K562 (cell line): ENCODE measurements around the gene ERAL1. TPM values are rescaled to one million over a fixed set of nuclear protein-coding genes. Genes with fewer than 3 reads are reported as not detected.

Experiments
- COPS2 ChIP-seq: fragments of 450-650 bp; conservative IDR thresholded peaks from 2 replicates; pipeline ENCODE4 v1.6.1; 2016; ENCODE audit warnings: mild to moderate bottlenecking, moderate library complexity
- MED1 ChIP-seq: sonication (generic); formaldehyde crosslinking; IDR thresholded peaks from 2 replicates; pipeline ENCODE4 v1.8.1; 2023; ENCODE audit warnings: missing genetic modification reagents, borderline replicate concordance
- MTA2 ChIP-seq: fragments of 450-650 bp; IDR thresholded peaks from 2 replicates; pipeline ENCODE4 v1.6.1; 2016; ENCODE audit warnings: low read depth
- MTF1 ChIP-seq: fragments of 250-450 bp; sonication (Bioruptor Pico); IDR thresholded peaks from 2 replicates; pipeline ENCODE4 v1.9.0; 2021; ENCODE audit warnings: moderate library complexity, mild to moderate bottlenecking, inconsistent platforms, borderline replicate concordance
- STAT6 ChIP-seq: sonication (generic); formaldehyde crosslinking; IDR thresholded peaks from 2 replicates; pipeline ENCODE4 v1.8.1; 2023; ENCODE audit warnings: mild to moderate bottlenecking, missing genetic modification reagents
- ZMIZ1 ChIP-seq, 2 experiments: fragments of 150-350 bp in 1 of 2; IDR thresholded peaks; 2 replicates each; pipeline ENCODE4 v1.6.1; 2012 to 2016; ENCODE audit warnings: low read depth in 2 of 2, low read length in 2 of 2, mild to moderate bottlenecking in 1 of 2, moderate library complexity in 1 of 2
- ZNF165 ChIP-seq: fragments of 250-450 bp; sonication (Bioruptor Pico); IDR thresholded peaks from 2 replicates; pipeline ENCODE4 v1.4.0; 2020; ENCODE audit warnings: borderline replicate concordance
- ZNF280A ChIP-seq: fragments of 450-650 bp; IDR thresholded peaks from 2 replicates; pipeline ENCODE4 v1.6.1; 2018; ENCODE audit warnings: mild to moderate bottlenecking, low read depth; ENCODE audit not compliant: partially characterized antibody
- ZNF316 ChIP-seq: fragments of 450-650 bp; IDR thresholded peaks from 2 replicates; pipeline ENCODE4 v1.6.1; 2016
- ZNF583 ChIP-seq: fragments of 250-450 bp; sonication (Bioruptor Pico); IDR thresholded peaks from 2 replicates; pipeline ENCODE4 v1.4.0; 2020
- polyA plus RNA-seq, 8 experiments: library from polyadenylated mRNA; depleted of rRNA in 4 of 8; stranded (reverse) in 5 of 8; unstranded in 3 of 8; fragments of >200 nt; fragmentation: Nextera tagmentation in 2 of 8; fragmentation: Illumina TruSeq in 1 of 8; extraction: Ambion mirVana in 2 of 8; extraction: Trizol in 1 of 8; gene quantifications; 2 replicates each; pipeline versions ENCODE4 v1.2.1 to v1.2.3, GENCODE V29; 2011 to 2014; ENCODE audit warnings: inconsistent platforms in 1 of 8, missing spikeins in 1 of 8
- total RNA-seq, 7 experiments: library from RNA; depleted of rRNA in 6 of 7; stranded (reverse); fragments of >200 nt in 6 of 7; fragmentation: Illumina TruSeq in 2 of 7; extraction: Trizol in 2 of 7; gene quantifications; 2 replicates each; pipeline versions ENCODE4 v1.2.1 to v1.2.3, GENCODE V29; 2011 to 2021; ENCODE audit warnings: low replicate concordance in 1 of 7
- TF ChIP-seq, protein P1 (sequence below): fragments of 450-650 bp; conservative IDR thresholded peaks from 2 replicates; pipeline ENCODE4 v1.6.1; 2016; ENCODE audit warnings: missing genetic modification characterization, low read depth, mild to moderate bottlenecking, control low read depth, missing compliant biosample characterization
- TF ChIP-seq, protein P2 (sequence below): fragments of 450-650 bp; formaldehyde crosslinking; IDR thresholded peaks from 2 replicates; pipeline ENCODE4 v1.4.0; 2022; ENCODE audit warnings: mild to moderate bottlenecking, moderate library complexity
- TF ChIP-seq, protein P3 (sequence below): IDR thresholded peaks from 2 replicates; pipeline ENCODE4 v1.6.1; 2011; ENCODE audit warnings: borderline replicate concordance, low read depth, mild to moderate bottlenecking, moderate library complexity, low read length; ENCODE audit not compliant: insufficient read depth, poor library complexity, severe bottlenecking

The ERAL1 gene
- total and polyA plus RNA-seq, 9 of the 15 experiments (the other 6 are each of a cell fraction or from before 2014, with no cell fraction given) = 37.5 to 351 (median 106) TPM

- 0 out of 2 replicates have a peak, but pooled peaks have one; percentile 24 for TF ChIP-seq MTF1
- no peak for TF ChIP-seq ZNF583
- no peak; the same call in 1 of the 2 replicates for TF ChIP-seq MTA2
- TF ChIP-seq ZNF280A = no peak
- 0 out of 2 replicates have a peak, but pooled peaks have one; percentile 26 for TF ChIP-seq STAT6 (CRISPR knock-in tag)
- no peak for TF ChIP-seq MED1 (CRISPR knock-in tag)
- no peak for TF ChIP-seq ZNF165 (CRISPR knock-in tag)
- TF ChIP-seq ZMIZ1 (IDR thresholded peaks at IDR 0.05; ENCODE audit: low read depth in 2 of 2, low read length in 2 of 2) = no peak
- TF ChIP-seq COPS2 = no peak
- TF ChIP-seq, protein P1, sequence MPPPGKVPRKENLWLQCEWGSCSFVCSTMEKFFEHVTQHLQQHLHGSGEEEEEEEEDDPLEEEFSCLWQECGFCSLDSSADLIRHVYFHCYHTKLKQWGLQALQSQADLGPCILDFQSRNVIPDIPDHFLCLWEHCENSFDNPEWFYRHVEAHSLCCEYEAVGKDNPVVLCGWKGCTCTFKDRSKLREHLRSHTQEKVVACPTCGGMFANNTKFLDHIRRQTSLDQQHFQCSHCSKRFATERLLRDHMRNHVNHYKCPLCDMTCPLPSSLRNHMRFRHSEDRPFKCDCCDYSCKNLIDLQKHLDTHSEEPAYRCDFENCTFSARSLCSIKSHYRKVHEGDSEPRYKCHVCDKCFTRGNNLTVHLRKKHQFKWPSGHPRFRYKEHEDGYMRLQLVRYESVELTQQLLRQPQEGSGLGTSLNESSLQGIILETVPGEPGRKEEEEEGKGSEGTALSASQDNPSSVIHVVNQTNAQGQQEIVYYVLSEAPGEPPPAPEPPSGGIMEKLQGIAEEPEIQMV = no peak
- TF ChIP-seq, protein P2, sequence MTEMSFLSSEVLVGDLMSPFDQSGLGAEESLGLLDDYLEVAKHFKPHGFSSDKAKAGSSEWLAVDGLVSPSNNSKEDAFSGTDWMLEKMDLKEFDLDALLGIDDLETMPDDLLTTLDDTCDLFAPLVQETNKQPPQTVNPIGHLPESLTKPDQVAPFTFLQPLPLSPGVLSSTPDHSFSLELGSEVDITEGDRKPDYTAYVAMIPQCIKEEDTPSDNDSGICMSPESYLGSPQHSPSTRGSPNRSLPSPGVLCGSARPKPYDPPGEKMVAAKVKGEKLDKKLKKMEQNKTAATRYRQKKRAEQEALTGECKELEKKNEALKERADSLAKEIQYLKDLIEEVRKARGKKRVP = no peak
- TF ChIP-seq ZNF316 = no peak
- TF ChIP-seq, protein P3, sequence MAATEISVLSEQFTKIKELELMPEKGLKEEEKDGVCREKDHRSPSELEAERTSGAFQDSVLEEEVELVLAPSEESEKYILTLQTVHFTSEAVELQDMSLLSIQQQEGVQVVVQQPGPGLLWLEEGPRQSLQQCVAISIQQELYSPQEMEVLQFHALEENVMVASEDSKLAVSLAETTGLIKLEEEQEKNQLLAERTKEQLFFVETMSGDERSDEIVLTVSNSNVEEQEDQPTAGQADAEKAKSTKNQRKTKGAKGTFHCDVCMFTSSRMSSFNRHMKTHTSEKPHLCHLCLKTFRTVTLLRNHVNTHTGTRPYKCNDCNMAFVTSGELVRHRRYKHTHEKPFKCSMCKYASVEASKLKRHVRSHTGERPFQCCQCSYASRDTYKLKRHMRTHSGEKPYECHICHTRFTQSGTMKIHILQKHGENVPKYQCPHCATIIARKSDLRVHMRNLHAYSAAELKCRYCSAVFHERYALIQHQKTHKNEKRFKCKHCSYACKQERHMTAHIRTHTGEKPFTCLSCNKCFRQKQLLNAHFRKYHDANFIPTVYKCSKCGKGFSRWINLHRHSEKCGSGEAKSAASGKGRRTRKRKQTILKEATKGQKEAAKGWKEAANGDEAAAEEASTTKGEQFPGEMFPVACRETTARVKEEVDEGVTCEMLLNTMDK = no peak
These were observed 11.3 kb downstream of the ERAL1 start (continued) for GRCh38 chr17:28865946-28866752.
